ENCODE results near the gene BMP8A.
"Not testable (repeated sequence)": the region's sequence is repeated elsewhere in the genome, so short reads cannot be mapped to it uniquely, and the experiment has no call there.

BMP8A gene

DNA sequence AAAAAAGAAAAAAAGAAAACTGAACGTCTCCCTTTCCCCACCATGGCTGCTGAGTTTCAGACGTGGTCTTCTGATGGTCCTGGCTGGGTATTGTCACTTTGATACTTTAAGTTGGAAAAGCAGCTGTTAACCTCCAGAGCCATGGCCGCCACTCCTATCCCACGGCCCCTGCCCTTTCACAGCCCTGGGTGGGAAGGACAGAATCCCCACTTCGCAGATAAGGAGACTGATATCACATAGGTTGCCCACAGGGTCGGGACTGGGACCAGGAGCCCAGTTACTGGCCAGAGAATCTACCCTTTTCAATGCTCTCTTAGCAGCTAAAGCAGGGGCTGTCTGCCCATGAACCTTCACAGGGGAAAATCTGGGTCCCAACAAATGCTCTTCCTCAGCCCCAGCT lies 16.8 kb downstream of the BMP8A start:
- DNase-seq = no peak

DNA sequence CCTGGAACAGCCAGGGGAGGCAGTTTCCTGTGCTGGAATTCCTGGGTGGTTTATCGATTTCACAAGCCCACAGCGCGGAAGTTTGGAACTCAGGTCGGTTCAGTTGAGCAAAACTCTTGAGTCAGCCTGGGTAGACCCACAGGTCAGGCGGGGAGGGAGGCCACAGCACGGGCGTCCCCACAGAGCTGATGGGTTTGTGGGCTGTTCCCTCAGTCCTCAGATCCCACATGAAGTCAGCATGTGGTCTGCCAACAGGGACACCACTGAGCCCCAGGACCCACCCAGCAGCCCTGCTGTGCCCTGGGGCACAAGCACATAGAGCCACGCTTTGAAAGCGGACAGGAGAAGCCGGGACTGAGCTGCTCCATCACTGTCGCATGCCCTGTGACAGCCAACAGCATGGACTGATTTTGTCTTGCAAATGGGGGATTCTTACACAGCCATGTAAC lies 17.4 kb downstream of the BMP8A start:
- no peak for DNase-seq

DNA sequence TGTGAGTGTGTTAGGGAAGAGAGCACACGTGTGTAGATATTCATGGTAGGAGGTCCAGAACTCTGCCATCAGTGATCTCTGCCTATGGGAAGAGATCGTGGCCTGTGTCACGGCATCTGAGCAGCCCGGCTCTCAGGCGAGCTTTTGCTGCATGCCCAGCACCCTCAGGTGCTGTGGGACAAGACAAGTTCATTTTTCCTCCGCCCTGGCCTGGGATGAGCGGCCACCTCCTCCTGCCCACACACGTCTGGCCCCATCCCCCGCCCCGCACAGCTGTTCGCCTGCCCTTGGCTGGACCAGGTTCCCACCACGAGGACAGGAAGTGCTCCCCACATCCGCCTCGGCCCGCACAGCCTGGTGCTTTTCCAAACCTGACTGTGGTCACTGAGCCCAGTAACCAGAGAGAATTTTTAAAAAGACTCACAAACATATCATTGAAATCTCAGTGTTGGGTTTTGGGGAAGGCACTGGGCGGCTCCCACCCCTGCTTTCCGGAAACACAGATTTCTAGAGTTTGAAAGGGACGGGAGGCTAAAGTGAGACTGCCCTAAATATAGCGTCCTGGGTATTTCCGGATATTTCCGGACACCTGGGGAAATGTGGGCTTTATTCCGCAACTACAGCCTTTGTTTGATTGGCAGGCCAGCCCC lies 18.0 kb downstream of the BMP8A start:
- no peak for DNase-seq

DNA sequence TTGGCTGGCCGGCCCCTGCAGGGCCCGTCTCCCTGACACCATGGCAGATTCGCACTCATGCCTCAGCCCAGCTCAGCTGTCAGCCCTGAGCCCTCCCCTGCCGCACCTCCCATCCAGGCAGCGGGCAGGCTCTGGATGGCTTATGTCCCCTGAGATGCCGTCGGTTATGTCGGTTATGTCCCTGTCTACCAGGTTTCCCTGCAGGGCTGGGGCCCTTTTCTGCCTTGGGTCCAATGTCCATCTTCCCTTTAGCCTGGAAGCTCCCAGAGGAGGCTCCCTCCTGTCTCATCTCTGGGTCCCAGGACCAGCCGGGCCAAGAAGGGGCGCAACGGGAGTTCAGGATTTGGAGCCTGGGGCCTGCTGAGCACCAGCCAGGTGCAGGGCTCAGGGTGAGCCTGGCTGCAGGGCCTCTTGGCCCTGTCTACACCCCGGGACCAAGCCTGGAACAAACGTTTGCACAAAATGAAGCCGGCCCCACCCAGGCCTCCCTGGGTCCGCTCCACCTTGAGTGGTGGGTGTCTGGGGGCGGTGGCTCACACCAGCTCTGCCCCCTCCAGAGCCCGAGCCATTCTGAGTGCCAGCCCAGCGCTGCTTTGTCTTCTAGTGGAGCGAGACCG lies 19.2 kb downstream of the BMP8A start:
- not testable (repeated sequence) for DNase-seq

DNA sequence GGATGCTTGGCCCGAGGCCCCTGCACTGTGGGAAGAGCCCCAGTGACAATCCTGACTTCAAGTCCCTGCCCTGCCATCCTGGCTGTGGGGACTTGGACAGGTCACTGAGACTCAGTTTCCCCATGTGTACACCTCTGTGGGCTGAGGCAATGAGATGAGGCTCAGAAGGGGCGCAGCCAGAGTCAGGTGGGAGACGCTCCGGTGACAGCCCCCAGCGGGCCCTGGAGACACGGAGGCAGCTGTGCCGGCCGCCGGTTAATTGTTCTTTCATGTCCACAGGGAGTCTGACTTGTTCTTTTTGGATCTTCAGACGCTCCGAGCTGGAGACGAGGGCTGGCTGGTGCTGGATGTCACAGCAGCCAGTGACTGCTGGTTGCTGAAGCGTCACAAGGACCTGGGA lies 20.0 kb downstream of the BMP8A start:
- DNase-seq = not testable (repeated sequence)

DNA sequence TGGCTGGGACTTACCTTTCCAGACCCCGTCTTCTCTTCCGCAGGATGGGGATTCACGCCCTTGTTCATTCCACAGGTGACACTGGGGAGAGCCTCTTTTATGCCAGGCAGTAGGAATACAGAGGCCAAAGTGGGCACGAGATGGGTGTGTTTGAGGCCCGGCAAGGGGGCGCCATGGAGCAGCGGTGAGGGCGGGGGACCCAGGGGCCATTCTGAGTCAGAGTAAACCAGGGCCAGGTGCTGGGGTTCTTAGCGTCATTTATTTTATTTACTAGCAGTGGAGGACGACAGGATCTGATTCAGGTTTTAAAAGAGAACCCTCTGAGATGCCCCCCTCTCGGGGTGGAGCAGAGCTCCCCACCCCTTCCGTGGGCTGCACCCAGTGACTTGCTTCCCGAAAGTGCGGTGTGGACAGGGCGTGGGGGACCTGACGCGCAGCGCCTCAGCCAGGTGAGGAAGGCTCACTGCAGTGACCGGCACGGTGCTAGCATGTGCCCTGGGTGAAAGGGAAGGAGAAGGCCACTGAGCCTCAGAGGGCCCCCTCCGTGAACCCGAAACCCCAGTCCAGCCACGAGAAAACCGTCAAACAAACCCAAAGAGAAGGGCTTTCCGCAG lies 20.9 kb downstream of the BMP8A start:
- not testable (repeated sequence) for DNase-seq

DNA sequence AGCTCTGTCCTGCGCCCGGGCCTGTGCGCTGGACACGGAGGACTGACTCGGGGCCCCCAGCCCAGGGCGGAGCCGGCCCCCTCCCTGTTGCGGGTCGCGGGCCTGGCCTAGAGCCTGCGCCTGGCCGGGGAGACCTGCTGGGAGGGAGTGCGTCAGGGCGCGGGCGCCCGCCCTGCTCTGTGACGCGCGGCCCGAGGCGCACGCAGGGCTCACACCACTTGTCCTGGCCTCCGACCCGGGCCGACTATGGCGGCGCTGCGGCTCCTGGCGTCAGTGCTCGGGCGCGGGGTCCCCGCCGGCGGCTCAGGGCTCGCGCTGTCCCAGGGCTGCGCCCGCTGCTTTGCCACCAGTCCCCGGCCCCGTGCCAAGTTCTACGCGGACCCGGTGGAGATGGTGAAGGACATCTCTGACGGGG lies 23.3 kb downstream of the BMP8A start:
- not testable (repeated sequence) for DNase-seq

DNA sequence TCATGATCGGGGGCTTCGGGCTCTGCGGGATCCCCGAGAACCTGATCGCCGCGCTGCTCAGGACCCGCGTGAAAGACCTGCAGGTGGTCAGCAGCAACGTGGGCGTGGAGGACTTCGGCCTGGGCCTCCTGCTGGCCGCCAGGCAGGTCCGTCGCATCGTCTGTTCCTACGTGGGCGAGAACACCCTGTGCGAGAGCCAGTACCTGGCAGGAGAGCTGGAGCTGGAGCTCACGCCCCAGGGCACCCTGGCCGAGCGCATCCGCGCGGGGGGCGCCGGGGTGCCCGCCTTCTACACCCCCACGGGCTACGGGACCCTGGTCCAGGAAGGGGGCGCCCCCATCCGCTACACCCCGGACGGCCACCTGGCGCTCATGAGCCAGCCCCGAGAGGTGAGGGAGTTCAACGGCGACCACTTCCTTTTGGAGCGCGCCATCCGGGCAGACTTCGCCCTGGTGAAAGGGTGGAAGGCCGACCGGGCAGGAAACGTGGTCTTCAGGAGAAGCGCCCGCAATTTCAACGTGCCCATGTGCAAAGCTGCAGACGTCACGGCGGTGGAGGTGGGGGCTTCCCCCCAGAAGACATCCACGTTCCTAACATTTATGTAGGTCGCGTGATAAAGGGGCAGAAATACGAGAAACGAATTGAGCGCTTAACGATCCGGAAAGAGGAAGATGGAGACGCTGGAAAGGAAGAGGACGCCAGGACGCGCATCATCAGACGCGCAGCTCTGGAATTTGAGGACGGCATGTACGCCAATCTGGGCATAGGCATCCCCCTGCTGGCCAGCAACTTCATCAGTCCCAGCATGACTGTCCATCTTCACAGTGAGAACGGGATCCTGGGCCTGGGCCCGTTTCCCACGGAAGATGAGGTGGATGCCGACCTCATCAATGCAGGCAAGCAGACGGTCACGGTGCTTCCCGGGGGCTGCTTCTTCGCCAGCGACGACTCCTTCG lies 24.0 kb downstream of the BMP8A start:
- not testable (repeated sequence) for DNase-seq

DNA sequence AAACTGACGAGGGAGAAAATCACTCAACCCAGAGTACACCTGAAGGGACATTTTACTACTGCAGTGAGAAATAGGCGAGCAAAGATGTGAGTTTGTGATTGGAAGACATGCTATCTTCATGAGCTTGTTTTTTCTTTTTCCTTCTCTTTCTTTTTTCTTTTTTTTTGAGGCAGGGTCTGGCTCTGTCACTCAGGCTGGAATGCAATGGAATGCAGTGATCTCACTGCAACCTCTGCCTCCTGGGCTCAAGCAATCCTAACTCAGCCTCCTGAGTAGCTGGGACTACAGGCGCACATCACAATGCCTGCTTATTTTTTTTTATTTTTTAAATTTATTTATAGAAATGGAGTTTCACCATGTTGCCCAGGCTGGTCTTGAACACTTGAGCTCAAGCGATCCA lies 25.4 kb downstream of the BMP8A start:
- DNase-seq = not testable (repeated sequence)

DNA sequence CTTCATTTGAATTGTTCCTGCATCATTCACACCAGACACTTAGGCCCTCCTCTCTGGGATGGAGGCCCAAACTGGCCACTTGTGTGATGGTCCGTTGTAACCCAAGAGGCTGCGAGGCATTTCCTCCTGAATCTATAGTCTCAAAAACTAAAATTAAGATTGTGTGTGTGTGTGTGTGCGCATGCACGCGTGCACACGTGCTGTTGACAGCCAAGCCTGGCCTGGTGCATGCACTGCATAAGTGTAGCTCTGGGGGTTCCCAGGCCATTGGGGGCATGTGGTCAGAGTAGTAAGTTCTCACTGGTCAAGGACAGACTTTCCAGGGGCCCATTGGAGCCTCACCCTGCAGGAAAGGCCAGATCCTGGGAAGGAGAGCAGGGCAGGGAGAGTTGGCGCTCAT lies 26.5 kb downstream of the BMP8A start:
- not testable (repeated sequence) for DNase-seq

DNA sequence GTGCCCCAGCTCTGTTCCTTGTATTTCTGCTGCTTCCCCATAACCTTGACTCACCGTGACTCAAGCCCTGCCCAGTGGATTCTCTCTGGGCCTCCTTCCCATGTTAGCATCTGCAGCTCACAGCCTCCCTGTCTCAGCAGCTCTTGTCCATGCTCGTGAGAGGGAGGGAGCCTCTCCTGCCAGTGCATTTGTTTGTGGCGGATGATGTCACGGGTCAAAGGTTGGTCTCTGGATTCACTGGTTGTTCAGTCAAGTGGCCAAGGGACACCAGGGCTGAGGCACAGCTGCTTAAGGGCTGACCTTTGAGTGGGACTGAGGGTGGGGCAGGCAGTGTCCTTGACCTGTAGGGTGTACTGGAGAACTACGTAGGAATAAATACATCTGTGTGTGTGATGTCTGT lies 27.9 kb downstream of the BMP8A start:
- DNase-seq = not testable (repeated sequence)

DNA sequence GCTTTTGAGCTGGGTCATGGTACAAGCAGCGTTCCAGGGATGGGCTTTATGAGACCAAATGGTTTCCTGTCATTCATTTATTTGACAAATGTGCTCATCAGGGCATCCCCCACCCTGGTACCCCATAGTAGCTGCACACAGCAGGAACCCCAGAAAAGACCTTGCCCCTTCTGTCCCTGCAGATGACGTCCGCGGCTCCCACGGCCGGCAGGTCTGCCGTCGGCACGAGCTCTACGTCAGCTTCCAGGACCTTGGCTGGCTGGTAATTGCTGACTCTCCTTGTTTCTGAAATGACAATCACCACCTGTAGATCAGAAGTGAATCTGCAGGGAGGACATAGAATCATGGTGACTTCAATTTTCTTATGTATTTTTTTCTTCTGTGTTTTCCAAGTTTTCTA lies 30.8 kb downstream of the BMP8A start:
- DNase-seq = not testable (repeated sequence)

DNA sequence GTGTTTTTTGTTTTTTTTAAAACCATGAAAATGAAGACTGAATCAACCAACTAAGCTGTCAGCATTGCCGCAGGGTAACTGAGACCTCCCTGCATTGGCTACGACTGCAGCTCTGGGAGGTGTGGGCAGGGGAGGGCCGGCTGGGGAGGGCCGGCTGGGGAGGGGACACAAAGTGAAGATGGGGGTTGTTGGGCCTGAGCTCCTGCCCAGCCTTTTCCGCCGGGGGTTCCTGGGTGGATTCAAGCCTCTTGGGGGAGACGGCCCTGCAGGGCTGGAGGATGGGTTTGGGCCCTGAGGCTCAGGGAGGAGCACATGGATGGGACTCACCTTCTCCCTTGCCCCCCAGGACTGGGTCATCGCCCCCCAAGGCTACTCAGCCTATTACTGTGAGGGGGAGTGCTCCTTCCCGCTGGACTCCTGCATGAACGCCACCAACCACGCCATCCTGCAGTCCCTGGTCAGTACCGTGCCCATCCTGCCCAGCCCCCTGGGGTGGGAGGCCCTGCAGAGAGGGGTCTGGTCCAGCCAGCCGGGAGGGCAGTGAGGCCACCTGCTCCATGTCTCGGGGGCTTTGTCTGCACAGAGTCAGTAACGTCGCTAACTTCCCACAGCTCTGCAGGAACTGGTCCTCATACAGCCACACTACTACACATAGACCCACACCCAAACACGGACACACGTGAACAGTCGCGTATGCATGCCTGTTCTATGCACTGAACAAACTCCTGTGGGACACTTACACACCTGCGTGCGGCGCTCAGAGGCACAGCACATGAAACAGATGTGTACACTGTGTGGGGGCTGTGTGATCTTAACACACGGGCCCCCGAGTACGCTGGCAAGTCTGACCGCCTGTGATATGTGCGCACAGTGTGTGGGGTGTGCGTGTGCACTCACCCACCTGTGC lies 31.5 kb downstream of the BMP8A start:
- no peak for DNase-seq

DNA sequence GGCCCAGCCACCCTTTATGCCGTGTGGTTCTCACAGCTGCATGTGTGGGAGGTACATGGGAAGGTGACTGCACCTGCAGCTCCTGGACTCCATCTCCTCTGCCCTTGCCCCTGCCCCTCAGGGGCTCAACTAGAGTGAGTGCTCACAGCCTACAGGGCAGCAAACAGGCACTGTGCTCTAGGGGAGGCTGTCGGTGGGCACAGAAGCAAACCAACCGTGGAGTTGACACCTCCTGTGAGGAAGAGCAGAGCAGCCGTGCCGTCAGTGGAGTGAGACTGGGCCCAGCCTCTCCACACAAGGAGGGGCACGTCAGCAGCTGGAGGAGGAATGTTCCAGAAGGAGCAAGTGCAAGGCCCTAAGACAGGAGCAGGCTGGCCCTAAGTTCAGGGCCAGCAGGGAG lies 32.7 kb downstream of the BMP8A start:
- no peak for DNase-seq

DNA sequence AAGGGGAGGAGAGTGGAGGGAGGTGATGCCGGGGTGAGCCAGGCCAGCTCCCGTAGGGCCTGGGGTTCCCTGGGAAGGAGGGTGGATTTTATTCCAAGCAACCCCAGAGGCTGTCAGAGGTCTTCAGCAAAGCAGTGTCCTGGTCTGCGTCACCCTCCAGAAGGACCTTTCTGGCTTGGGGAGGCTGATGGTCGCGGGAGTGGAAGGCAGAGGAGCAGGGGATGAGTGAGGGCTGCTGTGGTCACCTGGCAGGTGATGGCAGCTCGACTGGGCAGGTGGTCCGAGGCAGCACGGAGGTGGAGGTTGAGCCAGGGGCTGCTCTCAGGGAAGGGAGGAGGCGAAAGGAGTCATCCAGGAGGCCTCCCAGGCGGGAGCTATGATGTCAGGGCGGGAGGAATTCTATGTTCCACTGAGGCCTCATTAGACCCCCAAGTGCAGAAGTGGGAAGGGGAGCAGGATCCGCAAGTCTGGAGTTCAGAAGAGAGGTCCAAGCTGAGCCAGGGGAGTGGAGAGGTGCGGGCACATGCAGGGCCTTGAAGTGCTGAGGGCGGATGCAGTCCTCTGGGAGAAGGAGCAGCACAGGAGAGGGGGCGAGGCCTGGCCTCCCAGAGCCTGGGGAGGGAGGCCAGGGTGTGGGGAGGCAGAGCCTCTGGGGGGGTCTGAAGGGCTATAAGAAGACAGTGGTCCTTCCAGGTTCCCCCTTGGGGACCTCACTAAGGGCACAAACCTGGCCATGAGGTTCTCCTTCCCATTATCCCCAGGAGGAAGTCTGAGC lies 33.3 kb downstream of the BMP8A start:
- DNase-seq = no peak

DNA sequence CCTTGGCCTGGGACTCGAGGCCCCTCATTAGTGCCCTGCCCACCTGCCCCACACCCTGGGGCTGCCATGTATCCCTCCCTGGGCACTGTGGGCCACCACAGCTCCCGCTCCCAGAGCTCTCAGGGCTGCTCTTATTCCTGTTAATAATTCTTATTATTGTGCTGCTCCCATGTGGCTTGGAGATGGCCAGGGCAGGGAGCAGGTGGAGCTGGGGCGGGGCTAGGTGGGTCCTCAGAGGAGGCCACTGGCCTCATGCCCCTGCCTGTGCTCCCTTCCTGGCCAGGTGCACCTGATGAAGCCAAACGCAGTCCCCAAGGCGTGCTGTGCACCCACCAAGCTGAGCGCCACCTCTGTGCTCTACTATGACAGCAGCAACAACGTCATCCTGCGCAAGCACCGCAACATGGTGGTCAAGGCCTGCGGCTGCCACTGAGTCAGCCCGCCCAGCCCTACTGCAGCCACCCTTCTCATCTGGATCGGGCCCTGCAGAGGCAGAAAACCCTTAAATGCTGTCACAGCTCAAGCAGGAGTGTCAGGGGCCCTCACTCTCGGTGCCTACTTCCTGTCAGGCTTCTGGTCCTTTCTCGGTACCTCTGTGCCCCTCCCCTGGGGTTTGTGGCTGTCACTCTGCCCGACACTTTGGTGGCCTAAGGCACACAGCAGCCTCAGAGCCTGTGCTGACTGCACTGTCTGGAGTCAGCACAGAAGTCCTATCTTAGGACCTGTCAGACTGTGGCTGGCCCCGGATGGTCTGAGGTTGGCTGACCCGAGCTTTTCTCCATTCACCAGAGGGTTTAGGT lies 34.1 kb downstream of the BMP8A start:
- no peak for DNase-seq

DNA sequence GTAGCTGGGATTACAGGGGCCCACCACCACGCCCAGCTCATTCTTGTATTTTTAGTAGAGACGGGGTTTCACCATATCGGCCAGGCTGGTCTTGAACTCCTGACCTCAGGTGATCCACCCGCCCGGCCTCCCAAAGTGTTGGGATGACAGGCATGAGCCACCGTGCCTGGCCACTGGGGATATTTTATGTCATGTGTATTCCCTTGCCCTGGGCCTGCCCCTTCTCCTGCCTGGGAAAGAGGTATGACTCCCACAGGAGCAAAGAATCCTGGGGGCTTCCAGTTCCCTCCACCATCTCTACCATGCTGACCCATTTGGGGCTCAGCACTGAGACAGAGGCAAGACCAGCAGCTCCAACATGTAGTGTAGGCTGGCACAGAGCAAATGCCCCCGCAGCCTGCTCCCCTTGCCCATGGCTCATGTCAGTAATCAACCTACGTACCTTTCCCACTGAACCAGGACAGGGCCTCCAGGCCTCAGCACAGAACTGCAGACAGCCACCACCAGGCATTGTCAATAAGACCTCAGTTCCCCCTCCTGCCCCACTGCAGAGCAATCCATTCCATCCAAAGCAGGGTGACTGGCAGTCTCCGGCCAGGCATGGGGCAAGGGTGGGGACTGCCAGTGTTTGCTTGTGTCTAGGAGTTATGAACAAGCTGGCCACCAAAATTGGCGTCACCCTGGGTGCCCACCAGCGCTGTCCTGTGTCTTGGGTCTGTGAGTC lies 35.2 kb downstream of the BMP8A start:
- no peak for DNase-seq

DNA sequence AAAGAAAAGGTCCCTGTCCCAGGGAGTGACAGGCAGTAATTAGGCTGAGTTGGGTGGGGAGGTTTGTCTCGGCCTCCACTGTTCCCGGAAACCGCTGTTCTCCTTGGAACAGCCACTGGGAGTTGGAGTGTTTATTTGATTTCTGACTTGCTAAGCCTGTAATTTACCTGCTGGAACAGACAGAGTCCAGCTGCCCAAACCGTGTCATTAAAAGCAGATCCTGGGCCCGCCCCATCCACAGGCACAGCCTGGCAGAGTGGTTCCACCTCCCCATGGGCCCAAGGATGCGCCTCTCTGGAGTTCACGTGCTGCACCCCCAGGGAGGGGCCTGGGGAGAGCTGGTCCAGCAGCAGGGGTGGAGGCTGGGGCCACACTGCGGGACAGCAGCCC lies 35.7 kb downstream of the BMP8A start:
- not testable (repeated sequence) for DNase-seq

DNA sequence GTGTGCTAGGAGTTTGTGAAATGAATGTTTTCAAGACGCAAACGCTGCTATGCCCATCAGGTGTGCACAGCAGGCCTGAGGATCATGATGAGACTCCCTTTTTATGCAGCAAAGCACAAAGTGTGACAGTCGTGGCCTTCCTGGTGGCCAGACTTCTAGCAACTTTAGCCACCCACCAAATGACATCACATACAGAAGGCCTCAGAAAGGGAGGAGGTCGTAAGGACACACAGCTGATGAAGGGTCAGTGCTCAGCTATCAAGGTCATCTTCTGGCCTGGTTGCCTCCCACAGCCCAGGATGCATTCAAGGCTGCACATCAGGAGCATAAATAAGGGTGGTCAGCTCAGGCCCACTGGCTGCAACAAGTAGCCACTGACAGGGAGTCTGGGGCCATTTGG lies 36.6 kb downstream of the BMP8A start:
- DNase-seq = no peak
